ENCODE measurements around the gene ITFG1.
A peak's percentile ranks its signal among the peaks of the same experiment; 100 is the strongest.

Gene ITFG1

GRCh38 chr16:47317465-47318240 lies 143.2 kb downstream of the ITFG1 start:
- Histone ChIP-seq H3K4me3 (ENCODE audit: low read length) (no peak overlapping the region), H3K4me1 (ENCODE audit: control insufficient read depth, insufficient read depth, low read length) (peaks cover 8% of the 10 kb centered on the region)
- no peak for DNase-seq (ENCODE audit: low read depth)

GRCh38 chr16:47316442-47317015 lies 144.3 kb downstream of the ITFG1 start:
- peaks cover 8% of the 10 kb centered on the region for H3K4me1 ChIP-seq (ENCODE audit: control insufficient read depth, insufficient read depth, low read length)
- no peaks in the 10 kb centered on the region for H3K9me3 ChIP-seq (ENCODE audit: control insufficient read depth, low read length)
- H3K9ac ChIP-seq (ENCODE audit: low read length), result no peak overlapping the region
- H3K36me3 ChIP-seq (ENCODE audit: control insufficient read depth, insufficient read depth, low read length, severe bottlenecking), result no peaks in the 10 kb centered on the region
- DNase-seq (ENCODE audit: low read depth), result no peak
- H3K27me3 ChIP-seq (replicated peaks; ENCODE audit: control insufficient read depth, insufficient read depth, low read length), result no peaks in the 10 kb centered on the region
- H3K4me3 ChIP-seq (ENCODE audit: low read length), result no peak overlapping the region

More at GRCh38 chr16:47317465-47318240, 143.2 kb downstream of the ITFG1 start:
- H3K36me3 ChIP-seq (ENCODE audit: control insufficient read depth, insufficient read depth, low read length, severe bottlenecking), result no peaks in the 10 kb centered on the region
- no peaks in the 10 kb centered on the region for H3K9me3 ChIP-seq (ENCODE audit: control insufficient read depth, low read length)
- H3K27me3 ChIP-seq (replicated peaks; ENCODE audit: control insufficient read depth, insufficient read depth, low read length), result no peaks in the 10 kb centered on the region
- no peak overlapping the region for H3K9ac ChIP-seq (ENCODE audit: low read length)

GRCh38 chr16:47311738-47312505 lies 148.9 kb downstream of the ITFG1 start:
- Histone ChIP-seq H3K9me3 (ENCODE audit: control insufficient read depth, low read length) (no peaks in the 10 kb centered on the region), H3K27me3 (replicated peaks; ENCODE audit: control insufficient read depth, insufficient read depth, low read length) (no peaks in the 10 kb centered on the region), H3K4me3 (ENCODE audit: low read length) (no peak overlapping the region), H3K36me3 (ENCODE audit: control insufficient read depth, insufficient read depth, low read length, severe bottlenecking) (peaks cover 23% of the 10 kb centered on the region), H3K9ac (ENCODE audit: low read length) (no peak overlapping the region), H3K4me1 (ENCODE audit: control insufficient read depth, insufficient read depth, low read length) (no peaks in the 10 kb centered on the region)
- no peak for DNase-seq (ENCODE audit: low read depth)

- Histone ChIP-seq H3K4me1 (ENCODE audit: control insufficient read depth, insufficient read depth, low read length) (no peaks in the 10 kb centered on the region), H3K4me3 (ENCODE audit: low read length) (no peak overlapping the region), H3K27me3 (replicated peaks; ENCODE audit: control insufficient read depth, insufficient read depth, low read length) (no peaks in the 10 kb centered on the region), H3K36me3 (ENCODE audit: control insufficient read depth, insufficient read depth, low read length, severe bottlenecking) (peaks cover 23% of the 10 kb centered on the region), H3K9ac (ENCODE audit: low read length) (no peak overlapping the region), H3K9me3 (ENCODE audit: control insufficient read depth, low read length) (no peaks in the 10 kb centered on the region)
- DNase-seq (ENCODE audit: low read depth), result no peak
These were observed 150.1 kb downstream of the ITFG1 start for GRCh38 chr16:47310792-47311211.

GRCh38 chr16:47309581-47310312 lies 151.1 kb downstream of the ITFG1 start:
- Histone ChIP-seq H3K4me1 (ENCODE audit: control insufficient read depth, insufficient read depth, low read length) (no peaks in the 10 kb centered on the region), H3K4me3 (ENCODE audit: low read length) (no peak overlapping the region), H3K36me3 (ENCODE audit: control insufficient read depth, insufficient read depth, low read length, severe bottlenecking) (peaks cover 23% of the 10 kb centered on the region), H3K9me3 (ENCODE audit: control insufficient read depth, low read length) (no peaks in the 10 kb centered on the region), H3K27me3 (replicated peaks; ENCODE audit: control insufficient read depth, insufficient read depth, low read length) (no peaks in the 10 kb centered on the region), H3K9ac (ENCODE audit: low read length) (no peak overlapping the region)
- DNase-seq (ENCODE audit: low read depth), result peak; percentile 46

DNA sequence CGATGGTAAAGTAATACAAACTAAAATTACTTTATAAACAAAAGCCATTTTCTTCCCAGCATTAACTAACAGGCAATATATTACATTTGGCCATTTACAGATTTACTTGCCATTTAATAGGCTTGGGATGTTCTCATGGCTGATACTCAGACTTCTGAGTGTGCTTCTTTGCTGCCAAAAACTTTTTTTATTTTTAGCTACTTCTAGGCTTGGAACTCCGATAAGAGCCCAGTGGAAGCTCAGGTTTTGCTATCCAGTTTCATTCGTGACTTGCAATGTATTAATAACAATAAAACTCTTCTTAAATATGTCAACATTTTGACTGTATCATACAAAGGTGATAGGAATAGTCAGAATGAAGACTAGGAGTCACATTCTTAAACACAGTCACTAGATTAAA lies 152.3 kb downstream of the ITFG1 start:
- DNase-seq (ENCODE audit: low read depth), result no peak
- H3K4me1 ChIP-seq (ENCODE audit: control insufficient read depth, insufficient read depth, low read length), result no peaks in the 10 kb centered on the region
- H3K36me3 ChIP-seq (ENCODE audit: control insufficient read depth, insufficient read depth, low read length, severe bottlenecking), result peaks cover 29% of the 10 kb centered on the region
- no peaks in the 10 kb centered on the region for H3K27me3 ChIP-seq (replicated peaks; ENCODE audit: control insufficient read depth, insufficient read depth, low read length)
- H3K4me3 ChIP-seq (ENCODE audit: low read length), result no peak overlapping the region
- no peak overlapping the region for H3K9ac ChIP-seq (ENCODE audit: low read length)
- H3K9me3 ChIP-seq (ENCODE audit: control insufficient read depth, low read length), result no peaks in the 10 kb centered on the region

GRCh38 chr16:47304563-47304962 lies 156.3 kb downstream of the ITFG1 start:
- Histone ChIP-seq H3K4me3 (ENCODE audit: low read length) (no peak overlapping the region), H3K4me1 (ENCODE audit: control insufficient read depth, insufficient read depth, low read length) (no peaks in the 10 kb centered on the region), H3K9ac (ENCODE audit: low read length) (no peak overlapping the region), H3K27me3 (replicated peaks; ENCODE audit: control insufficient read depth, insufficient read depth, low read length) (no peaks in the 10 kb centered on the region), H3K36me3 (ENCODE audit: control insufficient read depth, insufficient read depth, low read length, severe bottlenecking) (peaks cover 23% of the 10 kb centered on the region), H3K9me3 (ENCODE audit: control insufficient read depth, low read length) (no peaks in the 10 kb centered on the region)
- DNase-seq (ENCODE audit: low read depth), result no peak

DNA sequence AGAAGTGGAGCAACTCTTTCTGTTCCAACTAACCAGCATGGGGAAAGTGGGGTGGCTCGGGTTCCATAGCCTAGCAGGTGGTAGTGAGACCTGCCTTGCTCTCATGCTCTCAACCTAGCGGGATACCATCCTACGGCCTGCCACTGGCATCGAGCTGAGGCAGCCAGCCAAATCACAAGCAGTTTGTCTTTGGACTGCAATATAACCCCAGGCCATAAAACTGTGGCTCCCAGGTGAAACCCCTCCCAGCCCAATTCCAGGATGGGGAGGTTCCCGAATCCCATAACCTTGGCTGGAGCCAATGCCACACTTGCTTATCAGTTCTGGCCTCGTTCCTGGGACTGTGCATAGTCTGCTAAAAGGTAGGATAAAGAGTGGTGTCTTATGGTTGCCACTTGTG lies 161.3 kb downstream of the ITFG1 start:
- Histone ChIP-seq H3K9me3 (ENCODE audit: control insufficient read depth, low read length) (no peaks in the 10 kb centered on the region), H3K27me3 (replicated peaks; ENCODE audit: control insufficient read depth, insufficient read depth, low read length) (no peaks in the 10 kb centered on the region), H3K36me3 (ENCODE audit: control insufficient read depth, insufficient read depth, low read length, severe bottlenecking) (peaks cover 22% of the 10 kb centered on the region), H3K4me1 (ENCODE audit: control insufficient read depth, insufficient read depth, low read length) (no peaks in the 10 kb centered on the region), H3K9ac (ENCODE audit: low read length) (no peak overlapping the region), H3K4me3 (ENCODE audit: low read length) (no peak overlapping the region)
- DNase-seq (ENCODE audit: low read depth), result no peak

- H3K4me1 ChIP-seq (ENCODE audit: control insufficient read depth, insufficient read depth, low read length), result no peaks in the 10 kb centered on the region
- peak; percentile 13 for DNase-seq (ENCODE audit: low read depth)
- H3K9me3 ChIP-seq (ENCODE audit: control insufficient read depth, low read length), result peaks cover 6% of the 10 kb centered on the region
- H3K36me3 ChIP-seq (ENCODE audit: control insufficient read depth, insufficient read depth, low read length, severe bottlenecking), result peaks cover 30% of the 10 kb centered on the region
- H3K4me3 ChIP-seq (ENCODE audit: low read length), result no peak overlapping the region
- H3K9ac ChIP-seq (ENCODE audit: low read length), result no peak overlapping the region
- no peaks in the 10 kb centered on the region for H3K27me3 ChIP-seq (replicated peaks; ENCODE audit: control insufficient read depth, insufficient read depth, low read length)
These were observed 175.9 kb downstream of the ITFG1 start for GRCh38 chr16:47284999-47285398.

- no peak for DNase-seq (ENCODE audit: low read depth)
- Histone ChIP-seq H3K36me3 (ENCODE audit: control insufficient read depth, insufficient read depth, low read length, severe bottlenecking) (peaks cover 10% of the 10 kb centered on the region), H3K9ac (ENCODE audit: low read length) (no peak overlapping the region), H3K27me3 (replicated peaks; ENCODE audit: control insufficient read depth, insufficient read depth, low read length) (no peaks in the 10 kb centered on the region), H3K4me1 (ENCODE audit: control insufficient read depth, insufficient read depth, low read length) (no peaks in the 10 kb centered on the region), H3K4me3 (ENCODE audit: low read length) (no peak overlapping the region), H3K9me3 (ENCODE audit: control insufficient read depth, low read length) (peaks cover under 1% of the 10 kb centered on the region)
These were observed 182.4 kb downstream of the ITFG1 start for GRCh38 chr16:47278306-47278970.
